RKO (cell line): ENCODE results near the gene NPAS3.

Source experiments
- DNase-seq: peaks from one replicate; pipeline ENCODE4 v3.0.0-alpha.2; 2016; ENCODE audit warnings: low spot score

NPAS3 gene

DNA sequence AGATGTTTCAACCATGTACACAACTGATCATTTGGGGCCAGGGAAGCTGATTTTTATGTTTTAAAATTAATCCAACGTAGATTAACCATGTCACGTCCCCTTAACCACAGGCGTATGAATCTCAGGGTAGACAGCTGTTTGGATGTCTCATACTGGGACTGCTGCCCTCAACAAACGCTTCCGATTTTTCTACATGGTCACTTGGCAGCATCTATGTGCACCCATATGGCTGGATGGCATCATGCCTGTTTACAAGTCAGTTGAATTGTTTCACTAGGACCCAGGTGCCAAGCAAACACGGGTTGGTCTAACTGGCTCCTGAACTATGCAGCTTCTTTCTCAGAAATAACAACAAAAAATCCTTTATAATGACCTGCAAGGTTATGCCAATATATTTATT lies 393.8 kb downstream of the NPAS3 start:
- DNase-seq, result no peak

DNA sequence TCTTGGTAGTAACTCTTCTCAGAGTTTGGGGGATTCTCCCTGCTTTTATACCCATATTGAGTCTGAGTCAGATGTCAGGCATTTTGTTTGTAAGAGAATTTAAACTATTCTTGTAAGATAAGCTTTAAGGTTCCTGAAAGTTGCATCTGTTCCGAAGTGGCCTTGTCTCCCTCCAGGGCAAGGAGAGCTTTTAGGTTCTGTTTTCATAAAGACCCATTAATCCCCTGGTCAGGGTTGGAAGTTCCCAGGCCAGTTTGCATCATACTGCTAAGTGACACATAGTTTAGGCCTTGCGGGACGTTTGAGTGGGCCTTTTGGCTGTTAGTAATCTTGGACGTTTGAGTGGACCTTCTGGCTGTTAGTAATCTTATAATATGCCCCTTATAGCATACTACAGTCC lies 396.7 kb downstream of the NPAS3 start:
- no peak for DNase-seq

DNA sequence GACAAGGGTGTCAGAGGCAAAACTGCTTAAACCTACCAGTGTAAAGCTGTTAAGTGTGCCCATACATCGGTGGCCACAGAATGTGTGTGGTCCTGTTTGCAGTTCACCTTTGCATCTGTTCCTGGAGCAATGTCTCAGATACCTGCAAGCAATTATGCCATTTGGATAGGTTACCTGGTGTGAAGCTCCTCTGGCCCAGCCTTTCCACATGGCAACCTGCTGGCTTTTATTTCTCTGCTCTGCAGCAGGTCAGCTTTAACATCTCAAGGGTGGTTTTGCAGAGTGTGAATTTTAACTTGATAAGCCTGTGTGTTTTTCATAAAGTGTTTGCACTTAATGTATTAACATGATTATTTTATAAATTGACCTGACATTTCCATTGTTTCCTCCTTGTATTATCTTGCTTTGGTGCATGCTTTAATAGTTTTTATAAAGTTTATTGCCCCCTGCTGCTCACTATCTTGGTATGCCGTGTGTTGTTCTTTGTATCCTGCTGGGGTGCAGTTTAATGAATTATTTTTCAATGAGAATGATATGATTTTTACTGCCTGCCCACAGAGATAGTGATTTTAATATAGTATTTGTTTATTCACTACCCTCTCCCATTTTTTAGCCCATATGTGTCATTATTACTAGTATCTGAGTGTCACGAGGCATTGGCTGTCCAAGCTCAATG lies 403.8 kb downstream of the NPAS3 start:
- no peak for DNase-seq

DNA sequence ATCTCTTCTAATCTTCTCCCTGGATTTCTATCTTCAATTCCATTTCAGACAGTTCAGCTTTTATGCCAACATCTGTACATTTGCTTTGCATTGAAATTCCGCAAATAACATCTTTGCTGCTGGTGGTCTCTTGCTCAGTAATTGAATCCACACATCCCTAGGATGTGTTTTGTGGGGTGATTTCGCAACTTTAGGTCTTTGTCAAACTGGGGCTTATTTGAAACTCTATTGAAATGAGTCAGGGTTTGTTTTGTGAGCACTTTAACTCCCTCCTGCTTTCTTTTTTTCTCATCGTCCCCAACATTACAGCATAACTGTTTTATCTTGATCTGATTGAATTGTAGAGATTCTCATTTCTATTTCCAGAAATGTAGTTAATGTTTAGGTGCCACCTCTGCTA lies 404.3 kb downstream of the NPAS3 start:
- DNase-seq, result no peak

DNA sequence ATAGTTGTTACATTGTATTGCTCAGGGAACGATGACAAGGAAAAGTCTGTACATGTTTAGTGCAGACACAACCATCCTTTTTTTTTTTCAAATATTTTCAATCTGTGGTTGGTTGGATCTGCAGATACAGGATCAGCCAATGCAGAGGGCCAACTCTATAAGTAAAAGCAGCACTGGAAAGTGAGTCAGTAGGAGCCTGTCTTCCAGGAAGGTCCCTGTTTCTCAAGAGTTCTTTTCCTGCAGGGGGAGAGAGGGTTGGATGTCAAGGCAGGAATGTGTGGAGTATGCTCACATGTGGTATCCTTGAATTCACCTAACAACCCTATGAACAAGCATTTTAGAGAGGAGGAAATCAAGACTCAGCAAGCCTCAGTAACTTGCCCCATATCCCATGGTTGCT lies 409.1 kb downstream of the NPAS3 start:
- DNase-seq, result no peak

DNA sequence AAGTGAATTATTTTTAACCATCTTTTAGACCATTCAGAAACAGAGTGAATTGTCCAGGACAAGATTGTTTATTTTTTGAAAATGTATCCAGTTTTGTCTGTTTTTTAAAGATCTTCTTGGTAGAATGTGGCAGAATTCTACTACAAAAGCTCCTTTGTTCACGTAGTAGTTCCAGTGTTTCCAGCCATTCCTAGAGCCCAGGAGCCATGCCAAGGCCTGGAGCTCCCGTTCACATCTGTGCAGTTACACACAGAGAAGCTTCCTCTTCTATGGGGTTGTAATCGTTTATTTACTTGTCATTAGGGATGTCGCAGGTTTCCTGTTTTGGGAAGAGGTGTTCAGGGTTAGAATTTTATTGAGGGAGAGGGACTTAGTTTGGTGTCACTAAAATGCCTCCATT lies 409.8 kb downstream of the NPAS3 start:
- DNase-seq, result no peak

DNA sequence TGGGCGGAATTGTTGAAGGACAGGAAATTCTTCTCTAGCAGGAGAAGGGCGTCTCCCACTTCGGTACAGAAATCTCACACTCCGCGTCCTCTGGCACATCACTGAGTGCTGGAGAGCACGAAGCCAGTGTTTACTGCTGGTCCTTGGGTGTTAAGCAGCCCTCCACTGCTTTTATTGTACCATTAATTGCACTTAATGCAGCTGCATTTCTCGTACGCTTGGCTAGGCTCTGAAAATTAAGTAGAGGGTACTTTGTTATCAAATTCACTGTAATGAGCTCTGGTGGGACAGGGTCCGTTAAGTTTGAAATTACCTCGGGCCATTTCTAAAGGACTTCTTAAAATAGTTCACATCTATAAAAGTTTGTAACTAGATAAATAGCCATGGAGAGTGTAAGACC lies 411.2 kb downstream of the NPAS3 start:
- no peak for DNase-seq

DNA sequence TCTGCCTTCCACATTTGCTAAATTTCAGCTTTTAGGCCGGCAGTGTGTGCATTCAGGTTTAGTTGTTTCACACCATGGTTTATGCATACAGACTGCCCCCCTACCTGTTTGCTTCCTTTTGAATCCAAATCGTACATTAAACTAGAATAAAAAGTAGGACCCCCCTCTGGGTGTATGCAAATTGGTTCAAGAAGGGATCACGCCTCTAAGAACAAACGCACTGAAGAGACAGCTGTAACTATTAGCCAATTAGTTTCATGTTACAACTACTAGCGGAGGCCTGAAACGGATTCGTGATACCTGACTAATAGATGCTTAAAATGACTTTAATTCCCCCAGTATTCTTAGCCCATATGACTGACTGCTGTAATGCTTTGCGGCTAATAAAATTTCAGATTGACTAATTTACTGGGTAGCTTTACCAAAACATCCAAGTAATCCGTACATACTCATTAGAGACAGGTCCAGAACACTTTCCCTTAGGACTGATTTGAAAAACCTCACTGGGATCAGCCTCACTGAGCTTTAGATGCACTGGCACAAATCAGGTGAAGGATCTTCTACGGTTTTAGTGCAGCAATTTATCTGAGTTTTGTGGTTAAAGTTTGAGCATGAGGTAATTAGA lies 411.8 kb downstream of the NPAS3 start:
- no peak for DNase-seq

DNA sequence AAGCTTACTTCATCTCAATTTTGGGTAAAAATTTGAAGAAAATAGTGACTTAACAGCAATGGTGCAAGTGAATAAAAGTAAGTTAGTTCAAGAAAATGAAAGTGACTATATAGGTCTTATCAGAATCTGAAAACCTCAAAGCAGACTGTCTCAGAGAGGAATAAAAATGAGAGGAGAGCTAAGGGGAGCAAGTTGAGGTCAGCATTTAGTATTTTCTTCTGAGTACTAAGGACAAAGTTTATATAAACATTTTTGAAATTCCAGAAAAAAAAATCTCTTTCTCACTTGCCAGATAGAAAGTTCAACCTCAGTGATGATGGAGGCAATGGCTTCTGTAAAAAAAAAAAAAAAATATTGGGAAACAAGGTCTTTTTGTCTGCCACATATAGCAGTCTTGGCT lies 414.1 kb downstream of the NPAS3 start:
- no peak for DNase-seq

DNA sequence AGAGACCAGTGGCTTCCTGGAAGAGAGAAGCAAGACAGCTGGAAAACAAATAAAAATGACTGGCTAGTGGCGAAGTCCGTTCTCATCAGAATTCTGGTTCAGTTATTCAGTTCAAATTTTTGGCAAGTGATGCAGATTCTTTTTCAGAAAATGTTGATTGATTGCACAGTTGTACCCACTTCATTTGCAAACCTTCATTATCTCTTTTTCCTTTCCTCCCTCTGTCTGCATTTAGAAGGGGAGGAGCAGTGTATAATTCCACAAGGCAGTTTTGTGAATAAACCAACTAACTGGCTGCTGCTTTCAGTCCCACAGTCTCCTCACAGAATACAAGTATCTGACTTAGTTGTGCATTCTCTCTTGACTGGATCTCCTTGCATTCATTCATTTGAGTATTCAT lies 417.5 kb downstream of the NPAS3 start:
- no peak for DNase-seq

DNA sequence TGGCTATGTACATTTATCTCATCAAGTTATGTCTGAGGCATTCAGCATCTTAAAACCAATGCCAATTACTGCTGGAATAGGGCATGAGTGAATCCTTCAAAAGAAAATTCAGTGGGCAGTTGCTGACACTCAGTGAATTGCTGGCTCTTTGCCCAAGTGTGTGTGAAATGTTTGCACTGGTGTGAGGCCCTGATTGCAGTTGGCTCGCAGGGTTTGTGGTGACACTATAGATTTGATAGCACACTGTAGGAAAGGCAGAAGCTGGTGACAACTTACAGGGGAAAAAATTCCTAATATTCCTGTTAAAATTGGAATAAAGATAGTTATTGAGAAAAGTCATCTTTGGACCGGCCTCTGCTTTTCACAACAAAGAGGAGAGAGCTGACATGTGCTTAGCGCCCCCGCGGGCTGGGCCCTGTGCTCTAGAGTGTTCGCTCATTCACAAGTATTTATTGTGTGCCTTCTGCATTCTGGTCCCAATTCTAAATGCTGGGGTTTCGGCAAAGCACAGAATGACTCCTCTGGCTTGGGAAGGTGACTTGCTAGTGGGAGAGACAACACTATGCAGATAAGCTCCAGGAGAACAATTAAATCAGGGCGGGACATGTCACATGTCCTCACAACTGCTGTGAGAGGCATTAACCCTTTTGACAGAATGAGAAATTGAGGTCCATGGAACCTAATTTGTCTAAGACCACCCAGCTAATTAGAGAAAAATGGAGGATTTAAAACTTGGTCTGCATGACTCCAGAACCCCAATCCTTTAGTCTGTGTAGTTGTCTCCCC lies 418.7 kb downstream of the NPAS3 start:
- DNase-seq, result no peak

DNA sequence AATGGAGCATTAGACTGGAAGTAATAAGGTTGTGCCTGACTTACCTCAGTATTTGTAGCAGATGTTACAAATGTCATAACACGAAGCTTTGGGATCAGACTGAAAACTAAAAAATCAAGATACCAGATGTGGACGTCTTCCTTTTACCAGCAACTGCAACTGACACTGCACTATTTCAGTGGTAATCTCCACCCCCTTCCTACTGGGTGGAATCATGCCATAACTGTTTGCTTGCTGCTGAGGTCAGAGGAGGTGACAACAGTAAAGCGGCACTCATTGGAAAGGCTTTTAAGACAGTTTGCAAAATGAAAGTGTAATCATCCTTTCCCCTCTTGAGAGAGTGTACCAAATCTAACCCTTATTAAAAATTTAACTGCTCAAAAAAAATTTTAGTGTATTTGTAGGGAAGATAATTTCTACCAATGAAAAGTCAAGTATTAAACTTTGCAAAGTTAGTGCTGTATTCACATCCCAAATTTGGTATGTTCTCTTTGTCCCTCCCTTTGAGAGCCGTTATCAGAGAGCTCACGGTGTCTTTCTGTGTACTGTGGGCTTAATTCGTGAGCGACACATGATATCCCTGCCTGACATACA lies 420.7 kb downstream of the NPAS3 start:
- DNase-seq, result no peak

DNA sequence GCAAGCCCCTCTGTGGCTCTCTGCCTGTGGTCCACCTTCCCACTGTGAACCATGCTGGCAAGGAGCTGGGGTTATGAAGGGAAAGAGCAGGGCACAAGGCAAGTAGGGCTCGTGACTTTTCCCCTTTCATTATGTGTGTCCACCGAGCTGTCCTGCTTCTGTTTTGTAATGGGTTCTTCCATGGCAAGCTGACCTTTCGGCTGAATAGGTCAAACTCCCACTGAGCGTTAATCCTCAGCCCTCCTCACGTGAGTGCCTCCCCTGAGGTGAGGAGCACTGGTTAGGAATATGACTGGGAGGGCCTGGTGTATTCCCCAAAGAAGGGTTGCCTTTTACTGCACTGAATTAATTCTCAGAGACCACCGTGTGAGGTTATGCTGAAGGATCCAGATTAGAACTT lies 424.3 kb downstream of the NPAS3 start:
- no peak for DNase-seq

DNA sequence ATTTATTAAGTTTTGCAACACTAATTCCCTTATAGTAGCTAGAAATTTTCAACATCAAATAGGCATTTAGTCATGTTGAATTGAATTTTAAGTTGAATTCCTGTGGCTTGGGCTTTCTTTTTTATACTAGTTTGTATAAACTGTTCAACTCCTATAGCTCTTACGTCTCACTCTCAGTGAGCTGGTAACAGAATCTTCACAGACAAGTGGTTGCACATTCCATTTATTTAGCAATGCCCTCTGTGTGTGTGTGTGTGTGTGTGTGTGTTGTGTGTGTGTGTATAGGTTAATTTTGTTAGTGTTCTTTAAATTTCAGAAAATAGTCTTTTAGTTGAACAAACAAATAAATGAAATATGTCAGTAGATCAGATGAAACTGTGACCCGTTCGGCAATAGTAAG lies 425.0 kb downstream of the NPAS3 start:
- no peak for DNase-seq

DNA sequence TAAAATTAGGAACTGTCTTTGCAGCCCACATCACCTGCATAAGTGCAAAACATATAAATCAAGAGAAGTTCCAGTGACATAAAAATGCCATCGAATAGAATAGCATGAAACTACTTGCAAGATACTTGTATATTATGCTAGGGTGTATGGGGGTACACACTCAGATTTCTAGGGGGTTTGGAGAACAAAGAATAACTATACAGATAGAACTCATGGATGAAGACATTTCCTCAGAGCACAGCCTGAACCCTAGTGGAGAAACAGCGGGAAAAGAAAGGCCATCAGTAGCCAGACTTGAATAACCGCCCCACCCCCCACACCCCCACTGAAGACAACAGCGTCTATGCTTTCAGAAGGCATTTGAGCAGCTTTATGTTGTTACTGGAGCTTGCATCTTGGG lies 425.8 kb downstream of the NPAS3 start:
- DNase-seq, result no peak

DNA sequence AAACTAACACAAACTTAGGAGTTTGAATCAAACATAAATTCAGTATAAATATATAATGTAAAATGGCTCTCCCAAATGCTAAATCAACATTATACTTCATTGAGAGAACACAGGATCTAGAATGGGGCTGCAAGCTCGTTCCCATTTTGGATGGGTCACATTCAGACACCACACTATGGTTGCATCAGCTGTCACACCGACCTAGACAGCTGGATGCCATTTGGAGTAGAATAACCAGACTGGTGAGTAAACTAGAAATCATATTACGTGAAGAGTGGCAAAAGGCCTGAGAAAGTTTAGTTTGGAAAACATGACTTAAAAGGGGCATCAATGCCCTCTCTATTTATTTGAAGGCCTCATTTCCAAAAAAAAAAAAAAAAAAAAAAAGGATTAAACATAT lies 430.4 kb downstream of the NPAS3 start:
- DNase-seq, result no peak

DNA sequence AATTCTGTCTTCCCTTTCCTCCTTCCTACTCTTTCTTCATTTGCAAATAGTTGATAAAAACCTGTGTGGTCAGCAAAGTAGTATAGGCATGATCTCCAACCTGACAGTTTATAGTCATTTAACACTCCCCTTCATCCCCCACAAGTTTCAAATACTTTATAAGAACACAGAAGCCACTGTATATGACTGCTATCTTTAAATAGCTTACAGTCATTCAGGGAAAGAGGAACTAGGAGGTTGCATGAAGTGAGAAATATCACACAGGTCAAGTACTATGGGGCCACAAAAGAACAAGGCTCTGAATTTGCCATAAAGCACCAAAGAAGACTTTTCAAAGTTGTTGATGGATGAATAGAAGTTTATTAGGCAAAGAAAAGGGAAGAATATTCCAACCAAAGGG lies 431.3 kb downstream of the NPAS3 start:
- no peak for DNase-seq

DNA sequence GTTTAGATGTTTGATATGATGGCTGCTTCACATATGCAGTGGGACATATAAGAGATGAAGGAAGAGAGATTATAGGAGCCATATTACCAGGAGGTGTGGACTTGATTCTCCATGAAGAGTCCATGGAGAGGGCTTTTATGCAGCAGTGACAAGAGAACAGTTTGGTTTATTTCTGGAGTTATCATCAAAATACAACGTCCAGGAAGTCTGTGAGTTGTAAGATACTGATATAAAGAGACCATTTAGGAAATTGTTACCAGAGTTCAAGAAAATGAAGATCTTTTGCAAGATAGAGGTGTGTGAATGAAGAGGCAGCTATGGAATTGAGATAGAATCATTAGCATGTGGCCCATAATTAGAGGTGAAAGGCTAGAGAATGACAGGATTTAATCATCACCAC lies 431.7 kb downstream of the NPAS3 start:
- no peak for DNase-seq

DNA sequence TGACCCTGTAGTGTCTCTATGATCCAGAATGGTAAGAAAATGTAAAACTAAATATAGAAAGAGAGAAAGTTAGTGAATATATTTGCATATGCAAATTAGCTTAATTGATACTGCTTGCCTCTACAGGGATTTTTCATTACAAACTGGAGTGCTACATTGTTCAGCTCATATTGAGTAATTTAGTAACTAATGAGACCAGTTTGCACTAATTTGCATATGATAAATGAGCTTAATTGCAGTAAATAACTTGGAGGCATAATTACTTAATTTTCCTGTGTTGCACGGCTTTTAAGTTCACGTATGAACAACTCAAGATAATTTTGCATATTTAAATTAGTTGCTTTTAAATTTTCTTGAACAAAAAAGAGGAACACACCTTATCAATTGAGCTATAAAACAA lies 436.5 kb downstream of the NPAS3 start:
- DNase-seq, result no peak

DNA sequence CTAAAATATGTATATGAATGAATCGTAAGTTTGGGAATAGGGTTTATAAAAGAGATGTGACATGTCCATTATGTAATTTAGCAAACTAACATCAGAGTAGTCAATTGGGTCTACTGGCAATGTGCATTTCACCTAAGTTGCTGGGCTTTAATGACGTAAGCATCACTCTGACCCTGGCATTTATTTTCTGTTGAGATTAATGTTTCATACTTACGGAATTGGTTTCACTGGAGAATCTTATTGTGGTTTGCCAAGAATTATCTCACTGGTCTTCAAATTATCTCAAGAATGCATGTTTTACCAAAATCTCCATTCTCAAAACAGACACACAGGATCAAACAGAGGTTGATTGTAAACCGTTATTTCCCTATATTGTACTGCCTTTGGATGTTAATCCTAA lies 437.1 kb downstream of the NPAS3 start:
- no peak for DNase-seq

DNA sequence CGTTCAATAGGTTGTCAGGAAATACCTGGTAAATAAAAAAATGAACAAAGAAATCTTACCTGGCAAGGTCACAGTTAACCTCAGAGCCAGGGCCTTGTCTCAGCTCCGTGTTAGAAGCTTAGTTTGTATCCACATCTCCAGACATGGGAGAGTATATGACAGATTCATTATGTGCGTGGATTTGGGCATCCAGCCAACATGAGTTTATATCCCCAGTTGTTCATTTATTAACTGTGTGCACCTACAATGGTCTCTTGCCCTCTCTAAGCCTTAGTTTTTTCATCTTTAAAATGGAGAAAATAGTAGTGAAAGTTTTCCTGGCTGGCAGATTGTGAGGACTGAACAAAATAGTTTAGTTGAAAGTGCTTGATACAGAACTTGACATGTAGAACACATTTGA lies 437.8 kb downstream of the NPAS3 start:
- DNase-seq, result no peak

DNA sequence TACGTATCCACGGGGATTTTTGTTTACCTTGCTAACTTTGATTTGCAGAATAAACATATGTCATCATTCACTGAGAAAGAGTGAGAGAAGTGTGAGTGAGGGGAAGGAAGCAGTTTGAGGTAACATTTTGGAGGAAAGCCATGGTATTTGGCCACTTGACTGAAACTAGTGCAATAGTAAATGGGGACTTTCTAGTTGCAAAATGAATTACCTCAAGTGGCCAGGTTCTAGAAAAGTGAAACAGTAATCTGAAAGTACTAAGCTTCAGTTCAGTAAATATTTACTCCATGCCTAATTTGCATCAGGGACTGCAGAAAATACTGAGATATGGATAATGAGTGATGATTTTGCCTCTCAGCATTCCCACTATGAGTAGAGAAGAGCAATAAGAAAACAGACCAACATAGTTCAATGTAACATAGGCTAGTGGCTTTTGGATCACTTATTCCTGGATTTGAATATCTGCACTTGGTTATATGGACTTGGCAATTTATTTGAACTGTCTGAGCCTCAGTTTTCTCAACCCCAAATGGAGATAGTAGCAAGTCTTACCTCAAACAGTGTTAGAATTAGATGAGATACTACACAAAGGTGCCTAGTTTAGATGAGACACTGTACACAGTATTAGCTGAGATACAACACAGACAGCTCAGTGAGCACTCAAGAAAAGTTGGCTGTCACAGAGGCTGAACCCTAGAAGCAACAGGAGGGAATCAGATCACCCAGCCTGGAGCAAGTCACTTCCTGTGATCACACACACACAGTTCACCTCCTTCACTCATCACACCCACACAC lies 439.1 kb downstream of the NPAS3 start:
- no peak for DNase-seq
